ENCODE results near the gene AQP5.
"Not testable (repeated sequence)": the region's sequence is repeated elsewhere in the genome, so short reads cannot be mapped to it uniquely, and the experiment has no call there.

AQP5 gene

DNA sequence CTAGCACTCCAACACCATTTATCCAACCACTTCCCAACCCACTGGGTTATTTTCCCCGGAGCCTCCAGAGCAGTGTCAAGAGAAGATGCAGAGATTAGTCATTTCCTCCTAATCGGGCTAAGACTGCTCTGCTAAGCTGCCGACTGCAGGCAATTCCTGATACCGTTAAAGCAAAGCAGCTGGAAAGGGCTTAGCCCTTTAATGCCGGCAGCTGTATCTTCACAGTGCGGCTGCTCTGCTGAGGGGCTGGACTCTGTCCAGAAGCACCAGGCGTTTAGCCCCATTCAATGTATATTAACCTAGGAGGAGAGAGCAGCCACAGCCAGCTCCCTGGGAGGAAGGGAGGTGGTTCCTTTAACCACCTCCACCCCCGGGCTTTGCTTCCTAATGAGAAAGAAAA is 22.2 kb downstream of the AQP5 start:
- no peak for DNase-seq

DNA sequence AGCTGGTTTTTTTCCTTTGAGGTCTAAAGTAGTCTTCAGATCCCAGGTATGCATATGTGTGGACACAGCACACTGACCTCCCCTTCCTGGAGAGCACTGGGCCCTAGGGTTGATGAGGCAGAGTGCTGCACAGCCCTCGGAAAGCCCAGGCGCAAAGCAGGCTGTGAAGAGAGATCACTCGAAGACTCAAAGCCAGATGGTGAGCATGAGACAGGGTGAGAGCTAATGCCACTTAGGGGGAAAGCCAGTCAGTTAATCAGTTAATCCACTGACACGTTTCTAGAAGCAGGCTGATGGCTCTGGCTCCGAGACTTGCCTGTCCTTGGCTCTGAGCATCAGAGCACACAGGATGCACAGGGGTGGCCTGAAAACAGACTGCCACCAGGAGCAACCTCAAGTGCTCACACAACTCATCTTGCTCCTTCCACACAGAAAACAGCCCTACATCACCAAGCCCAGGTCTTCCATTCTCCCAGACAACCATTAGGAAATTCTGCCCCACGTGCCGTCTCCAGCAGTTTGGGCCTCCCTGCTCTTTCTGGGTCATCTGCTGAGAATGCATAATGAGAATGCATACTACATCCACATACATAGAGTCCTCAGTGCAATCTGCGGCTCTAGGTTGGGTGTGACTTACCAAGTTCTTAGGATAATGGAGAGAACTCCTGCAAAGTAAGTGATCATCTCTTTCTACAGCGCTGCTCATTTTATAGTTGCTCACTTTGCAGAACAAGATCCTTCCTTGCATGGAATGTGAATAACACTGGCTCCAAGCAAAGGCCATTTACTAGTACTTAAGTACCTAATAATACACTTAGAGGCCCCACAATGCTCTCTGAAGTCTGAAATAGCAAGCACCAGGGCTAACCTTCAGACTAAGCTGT is 23.0 kb downstream of the AQP5 start:
- DNase-seq = no peak

DNA sequence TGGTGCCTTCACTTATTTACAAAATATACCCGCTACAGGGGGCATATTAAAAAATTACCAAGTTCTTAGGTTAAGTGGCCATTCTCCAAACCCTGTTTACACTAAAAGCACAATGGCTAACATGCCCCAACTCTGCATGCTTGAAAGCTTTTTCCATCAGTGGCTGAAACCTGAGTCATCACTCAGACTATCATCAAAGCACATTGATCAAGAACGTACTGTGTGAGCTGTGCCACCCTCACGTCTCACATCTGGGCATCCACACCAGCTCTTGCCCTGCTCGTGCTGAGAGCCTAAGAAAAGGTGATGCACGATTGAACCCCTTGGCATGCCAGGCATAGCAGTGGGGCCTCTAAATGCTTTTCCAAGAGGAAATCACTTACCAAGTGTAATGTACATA is 24.3 kb downstream of the AQP5 start:
- no peak for DNase-seq

DNA sequence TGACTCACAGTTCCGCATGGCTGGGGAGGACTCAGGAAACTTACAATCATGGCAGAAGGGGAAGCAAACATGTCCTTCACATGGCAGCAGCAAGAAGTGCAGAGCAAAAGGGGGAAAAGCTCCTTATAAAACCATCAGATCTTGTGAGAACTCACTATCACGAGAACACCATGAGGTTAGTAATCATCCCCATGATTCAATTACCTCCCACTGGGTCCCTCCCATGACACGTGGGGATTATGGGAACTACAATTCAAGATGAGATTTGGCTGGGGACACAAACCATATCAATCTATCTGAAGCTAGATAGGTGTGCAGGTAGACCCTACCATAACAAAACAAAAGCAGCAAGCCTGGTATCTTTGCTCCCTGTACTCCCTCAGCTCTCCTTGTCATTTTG is 24.8 kb downstream of the AQP5 start:
- not testable (repeated sequence) for DNase-seq

DNA sequence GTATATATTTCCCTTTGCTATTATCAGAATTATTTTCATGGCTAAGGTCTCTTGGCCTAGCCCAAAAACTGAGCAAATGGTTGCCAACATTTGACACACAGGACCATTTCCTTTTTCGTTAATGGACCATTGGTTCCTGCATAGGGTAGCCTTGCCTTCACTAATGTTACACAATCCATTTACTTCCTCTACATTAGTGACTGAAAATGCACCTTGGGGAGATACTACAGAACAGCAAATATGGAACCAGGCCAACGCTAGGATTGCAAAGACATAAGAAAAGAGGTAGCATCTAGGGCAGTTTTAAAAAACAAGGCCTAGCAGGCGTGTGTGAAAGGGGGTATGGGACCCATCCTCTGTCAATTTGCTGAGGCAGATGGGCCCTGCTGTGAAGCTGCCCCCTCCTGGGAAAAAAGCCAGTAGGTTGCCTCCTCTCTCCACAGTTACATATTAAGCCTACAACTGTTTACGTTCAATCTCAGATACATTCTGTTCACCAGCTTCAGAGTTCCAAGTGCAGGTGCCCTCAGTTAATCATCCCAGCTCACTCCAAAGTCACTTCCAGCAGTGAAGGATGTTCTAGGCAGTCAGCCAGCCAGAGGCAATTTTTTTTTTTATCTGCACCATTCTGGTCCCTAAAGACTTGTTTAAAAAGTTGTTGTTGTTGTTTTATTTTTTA is 26.1 kb downstream of the AQP5 start:
- no peak for DNase-seq

DNA sequence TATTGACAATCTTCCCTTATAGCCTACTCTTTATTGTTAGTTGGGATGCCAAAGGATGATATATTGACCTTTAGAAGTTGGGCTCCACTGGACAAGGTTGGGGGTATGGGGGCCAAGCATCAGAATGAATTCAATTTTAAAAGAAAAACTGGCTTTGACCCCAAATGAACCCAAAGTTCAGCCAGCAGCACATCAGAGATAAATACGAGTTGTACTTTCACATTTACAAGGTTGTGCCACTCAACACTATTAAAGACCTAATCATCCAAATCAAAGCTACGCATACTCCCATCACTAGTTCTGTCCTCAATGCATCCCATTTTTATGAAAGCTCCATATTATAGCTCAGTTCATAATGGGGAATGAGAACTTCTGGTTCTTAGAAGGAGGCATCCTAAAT is 27.7 kb downstream of the AQP5 start:
- not testable (repeated sequence) for DNase-seq

DNA sequence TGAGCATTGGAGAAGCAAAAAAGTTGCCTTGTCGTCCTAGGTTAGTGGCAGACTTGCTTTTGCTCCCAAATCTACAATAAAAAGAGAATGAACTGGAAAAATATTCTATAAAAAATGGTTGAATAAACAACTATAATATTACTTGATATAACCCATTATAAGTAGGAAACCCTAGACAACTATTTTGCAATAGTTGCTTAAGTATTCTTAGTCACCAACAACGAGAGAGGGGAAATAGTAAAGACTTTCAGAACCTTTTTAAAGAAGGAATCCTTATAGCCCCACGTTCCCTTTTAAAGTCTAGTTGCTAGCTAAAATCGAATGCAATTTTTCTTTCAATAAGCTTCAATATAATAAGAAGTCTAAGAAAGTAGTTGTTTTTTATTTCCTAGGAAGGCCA is 28.6 kb downstream of the AQP5 start:
- no peak for DNase-seq

DNA sequence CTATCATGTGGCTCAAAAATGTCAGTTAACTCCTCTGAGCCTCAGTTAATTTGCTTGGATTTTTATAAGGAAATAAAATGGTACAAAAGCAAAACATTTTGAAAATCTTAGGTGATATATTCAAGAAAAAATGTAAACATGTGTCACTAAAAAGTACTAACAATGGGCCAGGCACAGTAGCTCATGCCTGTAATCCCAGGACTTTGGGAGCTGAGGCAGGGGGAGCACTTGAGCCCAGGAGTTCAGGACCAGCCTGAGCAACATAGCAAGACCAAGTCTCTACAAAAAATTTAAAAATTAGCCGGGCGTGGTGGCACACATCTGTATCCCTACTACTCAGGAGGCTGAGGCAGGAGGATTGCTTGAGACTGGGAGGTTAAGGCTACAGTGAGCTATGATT is 36.8 kb downstream of the AQP5 start:
- no peak for DNase-seq

DNA sequence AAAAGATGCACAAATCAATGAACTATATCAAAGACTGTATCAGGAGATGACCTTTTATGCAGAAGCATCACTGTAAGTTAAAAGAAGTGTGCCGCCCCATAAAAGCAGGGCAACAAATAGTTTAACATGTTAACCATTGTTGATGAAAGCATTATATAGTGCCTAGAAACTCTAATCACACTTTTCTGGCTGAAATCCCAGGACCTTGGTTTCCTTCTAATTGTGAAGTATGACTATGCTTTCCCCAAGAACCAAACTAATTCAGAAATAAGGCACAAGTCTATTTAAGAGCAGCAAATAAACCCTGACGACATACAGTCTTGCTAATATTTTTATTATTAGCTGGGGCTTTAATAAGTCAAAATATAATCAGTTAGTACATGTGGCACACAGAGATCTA is 41.9 kb downstream of the AQP5 start:
- DNase-seq = no peak

DNA sequence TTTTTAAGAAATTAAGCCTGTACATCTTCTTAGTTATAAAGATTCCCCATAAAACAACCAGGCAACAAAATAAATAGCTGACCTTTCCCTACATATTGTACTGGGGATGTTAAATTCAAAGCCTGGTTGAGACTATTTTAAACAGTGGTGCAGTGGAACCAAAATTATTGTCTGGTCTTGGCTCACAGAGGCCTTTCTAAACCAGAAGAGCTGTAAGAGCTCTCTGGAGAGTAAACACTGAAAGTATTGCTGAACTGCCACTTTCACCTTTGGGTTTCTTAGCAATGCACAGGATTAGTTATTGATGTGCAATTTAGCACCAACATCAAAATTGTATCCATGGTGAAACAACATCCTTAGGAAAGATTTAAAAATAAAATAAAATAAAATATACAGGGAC is 43.0 kb downstream of the AQP5 start:
- no peak for DNase-seq

DNA sequence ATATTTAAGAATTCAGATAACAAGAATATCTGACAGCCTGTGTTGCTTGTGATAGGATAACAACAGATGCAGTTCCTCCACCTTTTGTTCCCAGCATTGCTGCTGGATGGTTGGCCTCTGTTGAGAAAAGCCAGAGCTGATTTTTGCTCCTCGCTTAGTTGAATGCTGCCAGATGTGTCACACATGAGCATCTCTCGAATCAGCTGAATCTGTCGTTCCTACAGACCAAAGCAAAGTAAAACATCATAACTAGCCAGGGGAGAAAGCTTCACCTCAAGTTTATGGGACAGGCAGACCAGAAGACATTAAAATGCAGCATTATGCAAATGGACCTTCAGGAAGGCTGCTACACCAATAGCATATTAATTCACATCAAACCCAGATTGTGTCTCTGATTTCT is 43.5 kb downstream of the AQP5 start:
- no peak for DNase-seq

DNA sequence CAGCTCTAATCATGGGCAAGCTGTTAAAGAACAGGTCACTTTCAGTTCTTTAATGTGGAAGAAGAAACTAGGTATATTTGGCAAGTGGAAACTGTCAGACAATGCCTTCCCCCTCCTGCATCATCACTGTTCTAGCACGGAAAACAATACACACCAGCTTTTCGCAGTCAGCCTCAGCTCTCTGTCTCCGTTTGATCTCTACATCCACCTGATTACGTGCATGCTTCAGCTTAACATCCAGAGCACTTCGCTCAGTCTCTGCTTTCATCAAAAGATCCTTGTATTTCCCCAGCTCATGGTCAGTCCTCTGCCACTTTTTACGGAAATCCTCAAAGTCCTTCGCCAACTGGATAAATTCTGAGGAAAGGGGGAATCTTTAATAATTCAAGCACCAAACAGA is 44.6 kb downstream of the AQP5 start:
- no peak for DNase-seq

DNA sequence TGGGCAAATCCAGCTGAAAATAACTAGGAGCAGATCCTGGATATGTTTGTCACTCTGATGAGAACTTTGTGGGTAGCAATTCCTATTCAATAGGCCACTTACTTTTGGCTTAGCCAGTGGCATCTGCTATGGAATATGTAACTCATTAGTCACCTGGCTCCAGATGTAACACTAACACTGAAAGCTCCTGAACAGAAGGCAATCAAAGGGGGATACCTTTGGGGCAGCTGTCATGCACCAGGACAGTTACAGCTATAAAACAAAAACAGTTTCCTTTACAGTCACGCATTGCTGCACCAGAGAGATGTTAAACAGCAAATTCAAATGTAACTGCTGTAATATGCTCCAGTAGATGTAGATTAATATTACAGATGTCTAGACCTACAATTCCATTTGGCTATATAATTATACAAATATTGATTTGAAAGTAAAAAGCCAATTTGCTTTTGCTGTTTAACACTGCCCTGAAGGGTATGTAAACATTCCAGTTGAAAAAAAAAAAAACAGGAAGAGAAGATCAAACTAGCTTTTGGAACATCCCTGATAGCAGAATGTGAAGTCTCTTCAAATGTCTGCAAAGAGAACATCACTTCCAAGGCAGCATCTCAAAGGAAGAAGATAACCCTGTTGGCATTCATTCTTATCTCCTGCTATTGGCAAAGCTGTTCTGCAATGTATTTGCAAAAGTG is 45.2 kb downstream of the AQP5 start:
- DNase-seq = no peak

DNA sequence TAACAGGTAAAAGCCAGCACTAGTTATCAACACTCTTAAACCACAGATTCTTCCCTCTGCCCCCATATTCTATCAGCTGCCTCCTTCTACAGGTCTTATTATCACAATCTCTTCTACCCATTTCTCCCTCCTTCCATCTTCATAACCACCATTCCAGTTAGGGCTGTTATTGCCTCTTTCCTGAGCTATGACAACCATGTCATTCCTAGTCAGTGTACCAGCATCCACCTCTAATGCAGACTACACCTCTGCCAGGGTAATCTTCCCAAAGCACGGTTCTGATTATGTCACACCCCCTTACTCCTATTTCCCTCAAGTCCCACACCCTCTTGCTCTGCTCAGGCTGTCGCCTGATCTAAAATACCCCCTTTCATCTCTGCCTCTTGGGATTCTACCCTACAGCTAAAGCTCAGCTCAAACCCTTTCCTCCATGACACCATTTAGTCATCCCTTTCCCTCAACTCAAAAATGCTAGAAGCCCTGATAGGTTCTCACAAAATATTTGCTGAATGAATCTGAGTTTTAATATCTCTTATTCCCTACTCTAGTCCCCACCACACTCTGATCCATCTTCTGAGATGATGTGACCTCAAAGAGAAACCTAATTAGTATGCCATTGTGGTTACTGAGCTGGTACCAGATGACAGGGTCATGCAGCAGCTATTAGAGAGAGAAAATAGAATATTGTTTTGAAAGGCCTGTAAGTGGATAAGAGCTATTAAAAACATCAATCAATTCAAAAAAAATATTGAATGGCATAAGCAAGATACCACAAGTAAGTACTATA is 51.9 kb downstream of the AQP5 start:
- no peak for DNase-seq

DNA sequence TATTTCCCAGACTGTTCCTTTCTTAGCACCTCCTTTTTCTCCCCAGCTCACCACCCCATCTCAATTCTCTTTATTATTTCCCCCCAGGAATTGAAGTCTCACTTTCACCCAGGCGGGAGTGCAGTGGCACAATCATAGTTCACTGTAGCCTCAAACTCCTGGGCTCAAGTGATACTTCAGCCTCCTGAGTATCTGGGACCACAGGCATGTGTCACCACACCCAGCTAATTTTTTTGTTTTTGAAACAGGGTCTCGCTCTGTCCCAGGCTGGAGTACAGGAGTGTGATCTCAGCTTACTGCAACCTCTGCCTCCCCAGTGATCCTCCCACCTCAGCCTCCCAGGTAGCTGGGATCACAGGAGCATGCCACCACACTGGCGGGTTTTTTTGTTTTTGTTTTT is 52.7 kb downstream of the AQP5 start:
- no peak for DNase-seq

All from DMS153 (cell line).